ENCODE measurements around the gene PCDHGB6. TPM values are rescaled to one million over a fixed set of nuclear protein-coding genes. Genes with fewer than 3 reads are reported as not detected.
"Not testable (repeated sequence)": the region's sequence is repeated elsewhere in the genome, so short reads cannot be mapped to it uniquely, and the experiment has no call there.

The PCDHGB6 gene
- total RNA-seq, 1 experiment from 2014 or later: 0.23 TPM

GRCh38 chr5:141413540-141414069 is 5.8 kb downstream of the PCDHGB6 start:
- Histone ChIP-seq H3K9me3 (ENCODE audit: control insufficient read depth, insufficient read depth, low read depth, low read length) (no peaks in the 10 kb centered on the region), H3K4me1 (ENCODE audit: control insufficient read depth, insufficient read depth, low read length) (no peaks in the 10 kb centered on the region; the same call in 1 of the 2 replicates), H3K4me3 (ENCODE audit: low read depth in 2 of 2, low read length in 2 of 2) (no peak overlapping the region), H3K27ac (ENCODE audit: low read length) (no peak overlapping the region), H3K27me3 (ENCODE audit: control insufficient read depth, insufficient read depth, low read length) (no peaks in the 10 kb centered on the region), H3K36me3 (ENCODE audit: control insufficient read depth, insufficient read depth, low read length) (no peaks in the 10 kb centered on the region)
- in situ Hi-C loops (cut with HindIII; ENCODE audit: low pct_unique_long_range_greater_than_20kb, low sequenced_read_pairs): no loop called here
- POLR2A ChIA-PET: no interaction called here
- CTCF ChIA-PET: interaction anchor here (0.6 to 2.2 kb wide), 10 partner anchors 11 to 244 kb away, joined by 3 to 11 read pairs (median 4); partner anchors contain the start of genes PCDHB14, PCDHGA1, PCDHGA9 and PCDHGB2
- no TSS peak for BruUV-seq (replicated peaks)
- ATAC-seq: no peak
- DNase-seq (ENCODE audit: low read depth, low spot score): no peak
- TF ChIP-seq SIN3A (IDR thresholded peaks at IDR 0.05; ENCODE audit: borderline replicate concordance, insufficient read depth, low read depth, low read length) (no peak), REST (IDR thresholded peaks at IDR 0.05; ENCODE audit: insufficient read depth in 1 of 2, low read depth in 2 of 2, low read length in 1 of 2) (no peak), TCF7L2 (IDR thresholded peaks at IDR 0.05; ENCODE audit: low read depth, low read length) (no peak), POLR2AphosphoS5 (IDR thresholded peaks at IDR 0.05; ENCODE audit: low read depth, low read length) (no peak)
- TF ChIP-seq, protein P1, sequence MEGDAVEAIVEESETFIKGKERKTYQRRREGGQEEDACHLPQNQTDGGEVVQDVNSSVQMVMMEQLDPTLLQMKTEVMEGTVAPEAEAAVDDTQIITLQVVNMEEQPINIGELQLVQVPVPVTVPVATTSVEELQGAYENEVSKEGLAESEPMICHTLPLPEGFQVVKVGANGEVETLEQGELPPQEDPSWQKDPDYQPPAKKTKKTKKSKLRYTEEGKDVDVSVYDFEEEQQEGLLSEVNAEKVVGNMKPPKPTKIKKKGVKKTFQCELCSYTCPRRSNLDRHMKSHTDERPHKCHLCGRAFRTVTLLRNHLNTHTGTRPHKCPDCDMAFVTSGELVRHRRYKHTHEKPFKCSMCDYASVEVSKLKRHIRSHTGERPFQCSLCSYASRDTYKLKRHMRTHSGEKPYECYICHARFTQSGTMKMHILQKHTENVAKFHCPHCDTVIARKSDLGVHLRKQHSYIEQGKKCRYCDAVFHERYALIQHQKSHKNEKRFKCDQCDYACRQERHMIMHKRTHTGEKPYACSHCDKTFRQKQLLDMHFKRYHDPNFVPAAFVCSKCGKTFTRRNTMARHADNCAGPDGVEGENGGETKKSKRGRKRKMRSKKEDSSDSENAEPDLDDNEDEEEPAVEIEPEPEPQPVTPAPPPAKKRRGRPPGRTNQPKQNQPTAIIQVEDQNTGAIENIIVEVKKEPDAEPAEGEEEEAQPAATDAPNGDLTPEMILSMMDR (IDR thresholded peaks at IDR 0.05): no peak
- intact Hi-C loops (cut with micrococcal nuclease; ENCODE audit: unreplicated experiment): loop anchor here (2.0 to 10.0 kb wide), 3 partner anchors 49 to 191 kb away; partner anchors contain the start of genes PCDHB14 and PCDHGA5

DNA sequence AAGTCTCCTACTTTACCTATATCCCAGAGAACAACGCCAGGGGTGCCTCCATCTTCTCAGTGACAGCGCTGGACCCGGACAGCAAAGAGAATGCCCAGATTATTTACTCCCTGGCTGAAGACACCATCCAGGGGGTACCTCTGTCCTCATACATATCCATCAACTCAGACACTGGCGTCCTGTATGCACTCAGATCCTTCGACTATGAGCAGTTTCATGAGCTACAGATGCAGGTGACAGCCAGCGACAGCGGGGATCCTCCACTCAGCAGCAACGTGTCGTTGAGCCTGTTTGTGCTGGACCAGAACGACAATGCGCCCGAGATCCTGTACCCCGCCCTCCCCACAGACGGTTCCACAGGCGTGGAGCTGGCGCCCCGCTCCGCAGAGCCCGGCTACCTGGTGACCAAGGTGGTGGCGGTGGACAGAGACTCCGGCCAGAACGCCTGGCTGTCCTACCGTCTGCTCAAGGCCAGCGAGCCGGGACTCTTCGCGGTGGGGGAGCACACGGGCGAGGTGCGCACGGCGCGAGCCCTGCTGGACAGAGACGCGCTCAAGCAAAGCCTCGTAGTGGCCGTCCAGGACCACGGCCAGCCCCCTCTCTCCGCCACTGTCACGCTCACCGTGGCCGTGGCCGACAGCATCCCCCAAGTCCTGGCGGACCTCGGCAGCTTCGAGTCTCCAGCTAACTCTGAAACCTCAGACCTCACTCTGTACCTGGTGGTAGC is 6.9 kb downstream of the PCDHGB6 start:
- H3K27me3 ChIP-seq (ENCODE audit: control insufficient read depth, insufficient read depth, low read length); ATAC-seq; H3K27ac ChIP-seq (ENCODE audit: low read length); H3K36me3 ChIP-seq (ENCODE audit: control insufficient read depth, insufficient read depth, low read length); in situ Hi-C loops (cut with HindIII; ENCODE audit: low pct_unique_long_range_greater_than_20kb, low sequenced_read_pairs); POLR2A ChIA-PET; BruUV-seq (replicated peaks); DNase-seq (ENCODE audit: low read depth, low spot score); H3K9me3 ChIP-seq (ENCODE audit: control insufficient read depth, insufficient read depth, low read depth, low read length); H3K4me1 ChIP-seq (ENCODE audit: control insufficient read depth, insufficient read depth, low read length); H3K4me3 ChIP-seq (ENCODE audit: low read depth in 2 of 2, low read length in 2 of 2): not testable (repeated sequence)
- CTCF ChIA-PET: interaction anchor here (0.7 to 2.2 kb wide), 2 partner anchors 69 to 191 kb away, joined by 11 to 13 read pairs; partner anchors contain the start of gene PCDHB14
- intact Hi-C loops (cut with micrococcal nuclease; ENCODE audit: unreplicated experiment): loop anchor here (5.0 to 10.0 kb wide), 2 partner anchors 50 to 192 kb away; partner anchors contain the start of genes PCDHB14 and PCDHGA5

GRCh38 chr5:141415275-141415618 is 7.4 kb downstream of the PCDHGB6 start:
- CTCF ChIA-PET: interaction anchor here (0.7 kb wide), 1 partner anchor 69 kb away, joined by 13 read pairs; no protein-coding TSS in a partner anchor
- BruUV-seq (replicated peaks); POLR2A ChIA-PET; in situ Hi-C loops (cut with HindIII; ENCODE audit: low pct_unique_long_range_greater_than_20kb, low sequenced_read_pairs); H3K27me3 ChIP-seq (ENCODE audit: control insufficient read depth, insufficient read depth, low read length); H3K36me3 ChIP-seq (ENCODE audit: control insufficient read depth, insufficient read depth, low read length); H3K9me3 ChIP-seq (ENCODE audit: control insufficient read depth, insufficient read depth, low read depth, low read length); H3K4me1 ChIP-seq (ENCODE audit: control insufficient read depth, insufficient read depth, low read length); DNase-seq (ENCODE audit: low read depth, low spot score); ATAC-seq; H3K4me3 ChIP-seq (ENCODE audit: low read depth in 2 of 2, low read length in 2 of 2); H3K27ac ChIP-seq (ENCODE audit: low read length): not testable (repeated sequence)
- intact Hi-C loops (cut with micrococcal nuclease; ENCODE audit: unreplicated experiment): loop anchor here (10.0 kb wide), 1 partner anchor 50 kb away; the partner anchor contains the start of gene PCDHGA5

All from Panc1 (cell line).